H1 (cell line): ENCODE data around the gene XPNPEP3. TPM values are rescaled to one million over a fixed set of nuclear protein-coding genes. Genes with fewer than 3 reads are reported as not detected.

Experiments
- FOSL1 ChIP-seq: IDR thresholded peaks from 2 replicates; pipeline ENCODE4 v1.6.1; 2011; ENCODE audit warnings: mild to moderate bottlenecking, low read depth, low read length, moderate library complexity; ENCODE audit not compliant: insufficient read depth
- MAFK ChIP-seq: IDR thresholded peaks from 2 replicates; pipeline ENCODE4 v1.6.1; 2012; ENCODE audit warnings: low read depth, mild to moderate bottlenecking, improper control_type of control experiment, low read length
- SIX5 ChIP-seq: IDR thresholded peaks from 2 replicates; pipeline ENCODE4 v1.6.1; 2011; ENCODE audit warnings: mild to moderate bottlenecking, low read depth, low read length
- SP4 ChIP-seq: IDR thresholded peaks from 2 replicates; pipeline ENCODE4 v1.6.1; 2012; ENCODE audit warnings: low read length, inconsistent platforms
- ZNF274 ChIP-seq: IDR thresholded peaks from 2 replicates; pipeline ENCODE4 v1.7.0; 2012; ENCODE audit warnings: low read length, borderline replicate concordance; ENCODE audit errors: extremely low read depth
- polyA plus RNA-seq, 7 experiments: library from polyadenylated mRNA; depleted of rRNA in 3 of 7; stranded (reverse) in 5 of 7; unstranded in 2 of 7; fragments of >200 nt in 5 of 7; fragments of 200-250 nt in 2 of 7; gene quantifications; 1 replicate in 5 of 7; 2 replicates in 1 of 7; 4 replicates in 1 of 7; pipeline versions ENCODE4 v1.2.1 to v1.2.3, GENCODE V29; 2011 to 2013; ENCODE audit warnings: missing spikeins in 2 of 7, mixed read lengths in 2 of 7
- total RNA-seq: library from RNA; stranded (reverse); fragmentation: NEBNext Ultra II Directional; extraction: Animal tissue kit (Norgen Biotek cat#: 25700); gene quantifications from 2 replicates; pipeline ENCODE4 v1.2.1, GENCODE V29; 2021
- TF ChIP-seq, protein P1 (sequence below): IDR thresholded peaks from 2 replicates; pipeline ENCODE4 v1.6.1; 2012; ENCODE audit warnings: inconsistent platforms
- TF ChIP-seq, protein P2 (sequence below): fragments of 300-600 bp; sonication (generic); IDR thresholded peaks from 2 replicates; pipeline ENCODE4 v1.7.1; 2012; ENCODE audit warnings: low read length, moderate library complexity, mild to moderate bottlenecking, inconsistent platforms; ENCODE audit not compliant: insufficient replicate concordance

XPNPEP3 gene
- total and polyA plus RNA-seq, 2 of the 8 experiments (the other 6 are each of a cell fraction or from before 2014, with no cell fraction given): 25.8 to 29.2 TPM

DNA sequence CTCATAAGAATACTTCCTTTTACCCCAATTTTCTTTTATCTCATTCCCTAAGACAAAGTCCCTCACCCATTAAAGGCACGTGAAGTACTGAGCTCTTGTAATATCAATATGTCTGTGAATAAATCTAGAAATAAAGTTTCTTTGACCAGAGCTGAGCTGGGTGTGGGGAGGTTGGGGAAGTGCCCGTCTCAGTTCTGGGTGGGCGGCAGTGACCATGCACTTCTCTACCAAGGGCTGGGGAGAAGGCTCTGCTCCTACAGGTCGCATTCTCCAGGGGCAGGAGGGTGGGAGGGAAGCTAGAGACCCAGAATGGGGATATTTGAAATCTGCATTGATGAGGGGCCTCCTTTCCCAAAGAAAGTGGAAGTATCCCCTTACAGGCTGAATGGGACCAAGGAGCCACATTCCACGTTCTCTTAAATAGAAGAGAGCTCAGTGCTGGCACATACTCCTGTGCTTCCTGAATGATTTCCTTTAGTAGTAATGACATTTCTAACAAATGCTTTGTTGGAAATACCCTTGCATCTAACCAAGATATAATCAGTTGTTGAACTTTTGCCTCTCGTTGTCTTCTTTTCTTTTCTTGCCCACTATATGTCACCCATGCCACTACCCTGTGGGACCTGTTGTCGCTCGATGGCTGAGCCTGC lies 110.3 kb downstream of the XPNPEP3 start (continued):
- TF ChIP-seq SP4 (no peak), SIX5 (no peak), MAFK (no peak), ZNF274 (no peak), FOSL1 (no peak)
- TF ChIP-seq, protein P1, sequence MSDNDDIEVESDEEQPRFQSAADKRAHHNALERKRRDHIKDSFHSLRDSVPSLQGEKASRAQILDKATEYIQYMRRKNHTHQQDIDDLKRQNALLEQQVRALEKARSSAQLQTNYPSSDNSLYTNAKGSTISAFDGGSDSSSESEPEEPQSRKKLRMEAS: no peak
- TF ChIP-seq, protein P2, sequence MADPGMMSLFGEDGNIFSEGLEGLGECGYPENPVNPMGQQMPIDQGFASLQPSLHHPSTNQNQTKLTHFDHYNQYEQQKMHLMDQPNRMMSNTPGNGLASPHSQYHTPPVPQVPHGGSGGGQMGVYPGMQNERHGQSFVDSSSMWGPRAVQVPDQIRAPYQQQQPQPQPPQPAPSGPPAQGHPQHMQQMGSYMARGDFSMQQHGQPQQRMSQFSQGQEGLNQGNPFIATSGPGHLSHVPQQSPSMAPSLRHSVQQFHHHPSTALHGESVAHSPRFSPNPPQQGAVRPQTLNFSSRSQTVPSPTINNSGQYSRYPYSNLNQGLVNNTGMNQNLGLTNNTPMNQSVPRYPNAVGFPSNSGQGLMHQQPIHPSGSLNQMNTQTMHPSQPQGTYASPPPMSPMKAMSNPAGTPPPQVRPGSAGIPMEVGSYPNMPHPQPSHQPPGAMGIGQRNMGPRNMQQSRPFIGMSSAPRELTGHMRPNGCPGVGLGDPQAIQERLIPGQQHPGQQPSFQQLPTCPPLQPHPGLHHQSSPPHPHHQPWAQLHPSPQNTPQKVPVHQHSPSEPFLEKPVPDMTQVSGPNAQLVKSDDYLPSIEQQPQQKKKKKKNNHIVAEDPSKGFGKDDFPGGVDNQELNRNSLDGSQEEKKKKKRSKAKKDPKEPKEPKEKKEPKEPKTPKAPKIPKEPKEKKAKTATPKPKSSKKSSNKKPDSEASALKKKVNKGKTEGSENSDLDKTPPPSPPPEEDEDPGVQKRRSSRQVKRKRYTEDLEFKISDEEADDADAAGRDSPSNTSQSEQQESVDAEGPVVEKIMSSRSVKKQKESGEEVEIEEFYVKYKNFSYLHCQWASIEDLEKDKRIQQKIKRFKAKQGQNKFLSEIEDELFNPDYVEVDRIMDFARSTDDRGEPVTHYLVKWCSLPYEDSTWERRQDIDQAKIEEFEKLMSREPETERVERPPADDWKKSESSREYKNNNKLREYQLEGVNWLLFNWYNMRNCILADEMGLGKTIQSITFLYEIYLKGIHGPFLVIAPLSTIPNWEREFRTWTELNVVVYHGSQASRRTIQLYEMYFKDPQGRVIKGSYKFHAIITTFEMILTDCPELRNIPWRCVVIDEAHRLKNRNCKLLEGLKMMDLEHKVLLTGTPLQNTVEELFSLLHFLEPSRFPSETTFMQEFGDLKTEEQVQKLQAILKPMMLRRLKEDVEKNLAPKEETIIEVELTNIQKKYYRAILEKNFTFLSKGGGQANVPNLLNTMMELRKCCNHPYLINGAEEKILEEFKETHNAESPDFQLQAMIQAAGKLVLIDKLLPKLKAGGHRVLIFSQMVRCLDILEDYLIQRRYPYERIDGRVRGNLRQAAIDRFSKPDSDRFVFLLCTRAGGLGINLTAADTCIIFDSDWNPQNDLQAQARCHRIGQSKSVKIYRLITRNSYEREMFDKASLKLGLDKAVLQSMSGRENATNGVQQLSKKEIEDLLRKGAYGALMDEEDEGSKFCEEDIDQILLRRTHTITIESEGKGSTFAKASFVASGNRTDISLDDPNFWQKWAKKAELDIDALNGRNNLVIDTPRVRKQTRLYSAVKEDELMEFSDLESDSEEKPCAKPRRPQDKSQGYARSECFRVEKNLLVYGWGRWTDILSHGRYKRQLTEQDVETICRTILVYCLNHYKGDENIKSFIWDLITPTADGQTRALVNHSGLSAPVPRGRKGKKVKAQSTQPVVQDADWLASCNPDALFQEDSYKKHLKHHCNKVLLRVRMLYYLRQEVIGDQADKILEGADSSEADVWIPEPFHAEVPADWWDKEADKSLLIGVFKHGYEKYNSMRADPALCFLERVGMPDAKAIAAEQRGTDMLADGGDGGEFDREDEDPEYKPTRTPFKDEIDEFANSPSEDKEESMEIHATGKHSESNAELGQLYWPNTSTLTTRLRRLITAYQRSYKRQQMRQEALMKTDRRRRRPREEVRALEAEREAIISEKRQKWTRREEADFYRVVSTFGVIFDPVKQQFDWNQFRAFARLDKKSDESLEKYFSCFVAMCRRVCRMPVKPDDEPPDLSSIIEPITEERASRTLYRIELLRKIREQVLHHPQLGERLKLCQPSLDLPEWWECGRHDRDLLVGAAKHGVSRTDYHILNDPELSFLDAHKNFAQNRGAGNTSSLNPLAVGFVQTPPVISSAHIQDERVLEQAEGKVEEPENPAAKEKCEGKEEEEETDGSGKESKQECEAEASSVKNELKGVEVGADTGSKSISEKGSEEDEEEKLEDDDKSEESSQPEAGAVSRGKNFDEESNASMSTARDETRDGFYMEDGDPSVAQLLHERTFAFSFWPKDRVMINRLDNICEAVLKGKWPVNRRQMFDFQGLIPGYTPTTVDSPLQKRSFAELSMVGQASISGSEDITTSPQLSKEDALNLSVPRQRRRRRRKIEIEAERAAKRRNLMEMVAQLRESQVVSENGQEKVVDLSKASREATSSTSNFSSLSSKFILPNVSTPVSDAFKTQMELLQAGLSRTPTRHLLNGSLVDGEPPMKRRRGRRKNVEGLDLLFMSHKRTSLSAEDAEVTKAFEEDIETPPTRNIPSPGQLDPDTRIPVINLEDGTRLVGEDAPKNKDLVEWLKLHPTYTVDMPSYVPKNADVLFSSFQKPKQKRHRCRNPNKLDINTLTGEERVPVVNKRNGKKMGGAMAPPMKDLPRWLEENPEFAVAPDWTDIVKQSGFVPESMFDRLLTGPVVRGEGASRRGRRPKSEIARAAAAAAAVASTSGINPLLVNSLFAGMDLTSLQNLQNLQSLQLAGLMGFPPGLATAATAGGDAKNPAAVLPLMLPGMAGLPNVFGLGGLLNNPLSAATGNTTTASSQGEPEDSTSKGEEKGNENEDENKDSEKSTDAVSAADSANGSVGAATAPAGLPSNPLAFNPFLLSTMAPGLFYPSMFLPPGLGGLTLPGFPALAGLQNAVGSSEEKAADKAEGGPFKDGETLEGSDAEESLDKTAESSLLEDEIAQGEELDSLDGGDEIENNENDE: no peak
